ENCODE measurements around the gene DDX6. TPM values are rescaled to one million over a fixed set of nuclear protein-coding genes. Genes with fewer than 3 reads are reported as not detected.
"Not testable (repeated sequence)": the region's sequence is repeated elsewhere in the genome, so short reads cannot be mapped to it uniquely, and the experiment has no call there.

Gene DDX6
- total and polyA plus RNA-seq, 12 donors = 17.1 to 179 (median 132) TPM

DNA sequence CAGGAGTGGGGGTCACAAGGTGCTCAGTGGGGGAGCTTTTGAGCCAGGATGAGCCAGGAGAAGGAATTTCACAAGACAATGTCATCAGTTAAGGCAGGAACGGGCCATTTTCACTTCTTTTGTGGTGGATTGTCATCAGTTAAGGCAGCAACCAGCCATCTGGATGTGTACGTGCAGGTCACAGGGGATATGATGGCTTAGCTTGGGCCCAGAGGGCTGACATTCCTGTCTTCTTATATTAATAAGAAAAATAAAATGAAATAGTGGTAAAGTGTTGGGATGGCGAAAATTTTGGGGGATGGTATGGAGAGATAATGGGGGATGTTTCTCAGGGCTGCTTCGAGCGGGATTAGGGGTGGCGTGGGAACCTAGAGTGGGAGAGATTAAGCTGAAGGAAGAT lies 73.7 kb downstream of the DDX6 start:
- intact Hi-C loops (cut with DNase I); H3K27ac ChIP-seq; H3K27me3 ChIP-seq; H3K4me1 ChIP-seq; DNase-seq; H3K9me3 ChIP-seq; ATAC-seq; H3K36me3 ChIP-seq; H3K4me3 ChIP-seq: not testable (repeated sequence)
- 90% methylated on average over 6 of the region's 6 CpGs for WGBS, 2 donors

DNA sequence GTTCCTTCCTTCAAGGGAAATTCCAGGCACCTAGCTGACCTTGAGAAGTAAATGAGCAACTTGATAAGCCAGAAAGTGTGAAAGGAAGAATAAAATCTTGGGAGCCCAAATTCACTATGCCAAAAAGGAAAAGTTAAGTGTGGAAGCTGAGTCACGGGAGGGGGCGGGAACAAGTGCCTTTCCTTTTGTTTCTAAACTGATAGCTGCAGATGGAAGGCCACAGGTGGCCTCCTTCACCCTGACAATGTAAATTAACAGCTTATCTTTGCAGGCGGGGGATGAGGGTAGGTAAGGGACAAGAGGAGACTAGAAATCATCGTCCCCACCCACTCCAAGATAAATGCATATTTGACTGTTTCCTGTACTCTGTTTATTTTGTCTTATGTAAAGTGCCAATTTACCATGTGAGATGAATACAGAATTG lies 75.1 kb downstream of the DDX6 start:
- no peak overlapping the region for H3K4me3 ChIP-seq
- no peaks in the 10 kb centered on the region for H3K36me3 ChIP-seq
- no peak for ATAC-seq
- H3K4me1 ChIP-seq = peaks cover 0 to 10% (median 0%) of the 10 kb centered on the region in 9 donors
- H3K27me3 ChIP-seq = peaks cover 0 to 4% (median 0%) of the 10 kb centered on the region in 7 donors
- DNase-seq = no peak
- no peaks in the 10 kb centered on the region for H3K9me3 ChIP-seq
- intact Hi-C loops (cut with DNase I) = no loop called here
- WGBS, 2 donors = 54 to 67% methylated on average over 4 of the region's 4 CpGs
- TF ChIP-seq, protein P1, sequence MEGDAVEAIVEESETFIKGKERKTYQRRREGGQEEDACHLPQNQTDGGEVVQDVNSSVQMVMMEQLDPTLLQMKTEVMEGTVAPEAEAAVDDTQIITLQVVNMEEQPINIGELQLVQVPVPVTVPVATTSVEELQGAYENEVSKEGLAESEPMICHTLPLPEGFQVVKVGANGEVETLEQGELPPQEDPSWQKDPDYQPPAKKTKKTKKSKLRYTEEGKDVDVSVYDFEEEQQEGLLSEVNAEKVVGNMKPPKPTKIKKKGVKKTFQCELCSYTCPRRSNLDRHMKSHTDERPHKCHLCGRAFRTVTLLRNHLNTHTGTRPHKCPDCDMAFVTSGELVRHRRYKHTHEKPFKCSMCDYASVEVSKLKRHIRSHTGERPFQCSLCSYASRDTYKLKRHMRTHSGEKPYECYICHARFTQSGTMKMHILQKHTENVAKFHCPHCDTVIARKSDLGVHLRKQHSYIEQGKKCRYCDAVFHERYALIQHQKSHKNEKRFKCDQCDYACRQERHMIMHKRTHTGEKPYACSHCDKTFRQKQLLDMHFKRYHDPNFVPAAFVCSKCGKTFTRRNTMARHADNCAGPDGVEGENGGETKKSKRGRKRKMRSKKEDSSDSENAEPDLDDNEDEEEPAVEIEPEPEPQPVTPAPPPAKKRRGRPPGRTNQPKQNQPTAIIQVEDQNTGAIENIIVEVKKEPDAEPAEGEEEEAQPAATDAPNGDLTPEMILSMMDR (IDR thresholded peaks at IDR 0.05) = no peak
- H3K27ac ChIP-seq = peak overlapping the region in 2 of 10 donors; percentile 1 to 21

DNA sequence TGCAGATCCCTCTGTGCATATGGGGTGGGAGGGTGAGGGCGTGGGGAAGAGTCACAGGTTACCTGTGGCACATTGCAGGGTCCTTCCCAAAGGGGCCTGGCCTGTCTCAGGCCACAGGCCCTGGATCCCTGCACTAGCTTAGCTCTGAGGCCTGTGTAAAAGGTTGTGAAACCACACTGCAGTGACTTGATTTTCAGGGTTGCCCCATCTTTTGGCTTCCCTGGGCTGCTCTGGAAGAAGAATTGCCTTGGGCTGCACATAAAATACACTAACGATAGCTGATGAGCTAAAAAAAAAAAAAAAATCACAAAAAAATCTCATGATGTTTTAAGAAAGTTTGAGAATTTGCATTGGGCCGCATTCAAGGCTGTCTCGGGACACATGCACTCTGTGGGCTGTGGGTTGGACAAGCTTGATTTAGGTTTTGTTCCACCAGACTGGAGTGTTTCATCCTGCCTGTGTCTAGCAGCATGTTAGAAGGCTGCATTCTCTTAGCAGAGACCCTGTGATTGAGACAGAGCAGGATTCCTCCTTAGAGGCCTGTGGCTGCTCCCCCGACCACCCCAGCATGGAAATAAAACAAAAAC lies 75.6 kb downstream of the DDX6 start:
- Histone ChIP-seq H3K4me3 (no peak overlapping the region), H3K9me3 (no peaks in the 10 kb centered on the region), H3K27ac (peak overlapping the region in 2 of 10 donors; percentile 1 to 21), H3K27me3 (peaks cover 0 to 4% (median 0%) of the 10 kb centered on the region in 7 donors), H3K36me3 (no peaks in the 10 kb centered on the region), H3K4me1 (peaks cover 0 to 10% (median 0%) of the 10 kb centered on the region in 9 donors)
- intact Hi-C loops (cut with DNase I) = no loop called here
- no peak for DNase-seq
- WGBS, 2 donors = 78% methylated on average over 5 of the region's 5 CpGs
- peak in 1 of 8 donors; percentile 38 for ATAC-seq
- TF ChIP-seq, protein P1 (IDR thresholded peaks at IDR 0.05) = no peak

DNA sequence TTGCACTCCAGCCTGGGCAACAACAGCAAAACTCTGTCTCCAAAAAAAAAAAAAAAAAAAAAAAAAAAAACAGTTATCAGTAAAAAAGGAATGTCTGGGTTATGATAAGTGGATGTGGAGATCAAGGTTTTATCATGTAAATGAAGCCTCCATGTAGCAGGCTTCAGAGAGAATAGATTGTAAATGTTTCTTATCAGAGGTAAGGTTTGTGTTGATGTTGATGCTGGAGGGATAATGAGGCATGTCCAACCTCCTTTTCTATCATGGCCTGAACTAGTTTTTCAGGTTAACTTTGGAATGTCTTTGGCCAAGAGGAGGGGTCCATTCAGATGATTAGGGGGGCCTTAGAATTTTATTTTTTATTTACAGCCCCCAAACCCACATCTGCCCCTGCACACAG lies 76.1 kb downstream of the DDX6 start:
- DNase-seq = no peak
- H3K27me3 ChIP-seq = peaks cover 0 to 4% (median 0%) of the 10 kb centered on the region in 7 donors
- no peak overlapping the region for H3K4me3 ChIP-seq
- H3K36me3 ChIP-seq = no peaks in the 10 kb centered on the region
- no peak for ATAC-seq
- TF ChIP-seq, protein P1 (IDR thresholded peaks at IDR 0.05) = no peak
- intact Hi-C loops (cut with DNase I) = no loop called here
- H3K4me1 ChIP-seq = peaks cover 0 to 10% (median 0%) of the 10 kb centered on the region in 9 donors
- H3K27ac ChIP-seq = no peak overlapping the region
- H3K9me3 ChIP-seq = no peaks in the 10 kb centered on the region

DNA sequence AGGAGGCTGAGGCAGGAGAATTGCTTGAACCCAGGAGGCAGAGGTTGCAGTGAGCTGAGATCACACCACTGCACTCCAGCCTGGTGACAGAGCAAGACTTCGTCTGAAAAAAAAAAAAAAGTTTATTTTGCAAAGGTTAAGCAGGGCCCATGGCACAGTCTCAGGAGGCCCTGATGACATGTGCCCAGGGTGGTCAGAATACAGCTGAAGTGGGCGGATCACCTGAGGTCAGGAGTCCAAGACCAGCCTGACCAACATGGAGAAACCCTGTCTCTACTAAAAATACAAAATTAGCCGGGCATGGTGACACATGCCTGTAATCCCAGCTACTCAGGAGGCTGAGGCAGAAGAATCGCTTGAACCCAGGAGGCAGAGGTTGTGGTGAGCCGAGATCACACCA lies 76.5 kb downstream of the DDX6 start:
- ATAC-seq; H3K4me1 ChIP-seq; H3K27ac ChIP-seq; DNase-seq; H3K36me3 ChIP-seq; H3K4me3 ChIP-seq; intact Hi-C loops (cut with DNase I); H3K27me3 ChIP-seq; H3K9me3 ChIP-seq: not testable (repeated sequence)
- 90 to 93% methylated on average over 5 of the region's 5 CpGs for WGBS, 2 donors

Measured in heart right ventricle (tissue), 16 donors.